Neuronal stem cell (in vitro differentiated cells): ENCODE results near the gene IFNLR1.

ENCODE experiments used
- DNase-seq: peaks from one replicate; pipeline ENCODE4 v3.0.0-alpha.2; 2013; ENCODE audit warnings: low spot score
- H2AFZ ChIP-seq: one replicate; pipeline ENCODE4 v1.6.1; 2013; ENCODE audit warnings: mild to moderate bottlenecking, low read length, inconsistent platforms
- H2AK5ac ChIP-seq: 2 replicates; pipeline ENCODE4 v1.6.1; 2013; ENCODE audit warnings: low read depth, mild to moderate bottlenecking, inconsistent platforms, low read length, moderate library complexity, mixed read lengths
- H2BK120ac ChIP-seq: 2 replicates; pipeline ENCODE4 v1.6.1; 2013; ENCODE audit warnings: low read depth, mild to moderate bottlenecking, inconsistent platforms, low read length, moderate library complexity, mixed read lengths
- H2BK12ac ChIP-seq: one replicate; pipeline ENCODE4 v1.6.1; 2013; ENCODE audit warnings: low read length, inconsistent platforms
- H2BK15ac ChIP-seq: 2 replicates; pipeline ENCODE4 v1.6.1; 2013; ENCODE audit warnings: mild to moderate bottlenecking, low read length, inconsistent platforms, mixed read lengths
- H2BK5ac ChIP-seq: one replicate; pipeline ENCODE4 v1.6.1; 2013; ENCODE audit warnings: inconsistent platforms, mild to moderate bottlenecking, low read length, moderate library complexity
- H3K14ac ChIP-seq: one replicate; pipeline ENCODE4 v1.6.1; 2013; ENCODE audit warnings: low read length, inconsistent platforms
- H3K18ac ChIP-seq: 2 replicates; pipeline ENCODE4 v1.6.1; 2013; ENCODE audit warnings: low read length, inconsistent platforms
- H3K23ac ChIP-seq: 2 replicates; pipeline ENCODE4 v1.6.1; 2013; ENCODE audit warnings: low read depth, mild to moderate bottlenecking, mixed read lengths, low read length, inconsistent platforms; ENCODE audit not compliant: poor library complexity
- H3K27ac ChIP-seq: replicated peaks from 3 replicates; pipeline ENCODE4 v1.5.1; 2013; ENCODE audit warnings: low read length, inconsistent platforms
- H3K27me3 ChIP-seq, 3 experiments: 2 replicates each; pipeline ENCODE4 v1.6.1; 2013; ENCODE audit warnings: low read length in 3 of 3, mild to moderate bottlenecking in 2 of 3, inconsistent platforms in 1 of 3, low read depth in 1 of 3, mixed read lengths in 1 of 3, moderate library complexity in 1 of 3; ENCODE audit not compliant: control insufficient read depth in 3 of 3, insufficient read depth in 3 of 3
- H3K36me3 ChIP-seq, 2 donors: replicated peaks in 1 of 2; 2 replicates each; pipeline ENCODE4 v1.6.1; 2013; ENCODE audit warnings: low read length in 2 of 2; ENCODE audit not compliant: control insufficient read depth in 2 of 2, insufficient read depth in 2 of 2
- H3K4ac ChIP-seq: 2 replicates; pipeline ENCODE4 v1.6.1; 2013; ENCODE audit warnings: inconsistent platforms, mild to moderate bottlenecking, low read length, moderate library complexity
- H3K4me1 ChIP-seq, 2 donors: 1 replicate in 1 of 2; 2 replicates in 1 of 2; pipeline ENCODE4 v1.6.1; 2013; ENCODE audit warnings: low read length in 2 of 2, low read depth in 1 of 2; ENCODE audit not compliant: control insufficient read depth in 2 of 2, insufficient read depth in 1 of 2
- H3K4me2 ChIP-seq: one replicate; pipeline ENCODE4 v1.6.1; 2013; ENCODE audit warnings: mild to moderate bottlenecking, low read length, inconsistent platforms; ENCODE audit not compliant: insufficient read depth, poor library complexity, severe bottlenecking
- H3K4me3 ChIP-seq, 2 donors: 2 replicates each; pipeline ENCODE4 v1.5.1; 2013; ENCODE audit warnings: low read length in 2 of 2, mild to moderate bottlenecking in 2 of 2, inconsistent platforms in 1 of 2, moderate library complexity in 1 of 2
- H3K79me1 ChIP-seq: one replicate; pipeline ENCODE4 v1.6.1; 2013; ENCODE audit warnings: low read depth, mild to moderate bottlenecking, inconsistent platforms, low read length, moderate library complexity
- H3K9ac ChIP-seq: one replicate; pipeline ENCODE4 v1.6.1; 2013; ENCODE audit warnings: mild to moderate bottlenecking, low read depth, low read length, inconsistent platforms; ENCODE audit not compliant: poor library complexity
- H3K9me3 ChIP-seq, 2 donors: replicated peaks in 1 of 2; 2 replicates each; pipeline versions ENCODE3 to v1.6.1; 2013; ENCODE audit warnings: low read length in 2 of 2, mild to moderate bottlenecking in 2 of 2, inconsistent platforms in 1 of 2, low read depth in 1 of 2, mixed read lengths in 1 of 2, moderate library complexity in 1 of 2; ENCODE audit not compliant: control insufficient read depth in 2 of 2, insufficient read depth in 1 of 2
- H4K8ac ChIP-seq: one replicate; pipeline ENCODE4 v1.6.1; 2013; ENCODE audit warnings: low read depth, mild to moderate bottlenecking, inconsistent platforms, low read length, moderate library complexity
- H4K91ac ChIP-seq: one replicate; pipeline ENCODE4 v1.6.1; 2013; ENCODE audit warnings: low read length, low read depth, mild to moderate bottlenecking, inconsistent platforms; ENCODE audit not compliant: poor library complexity
- WGBS, 2 donors: extraction: QIAGEN DNeasy Blood & Tissue Kit; methylation state at CpG; one replicate each; pipeline ENCODE4 v1.1.7; 2013; ENCODE audit warnings: missing lambda C conversion rate in 2 of 2, mixed read lengths in 1 of 2; ENCODE audit not compliant: insufficient read length in 2 of 2, insufficient replicate concordance in 1 of 2; ENCODE audit errors: extremely low coverage in 2 of 2; 5-methylcytosine and 5-hydroxymethylcytosine counted together

The IFNLR1 gene

GRCh38 chr1:24140741-24141181, 46.3 kb downstream of the IFNLR1 start:
- WGBS, 2 donors, result no CpG with 5 or more reads among the region's 17 CpGs
- no peak overlapping the region for H3K4ac ChIP-seq

GRCh38 chr1:24139841-24140425, 47.2 kb downstream of the IFNLR1 start:
- no CpG with 5 or more reads among the region's 11 CpGs for WGBS, 2 donors

More at GRCh38 chr1:24140741-24141181, 46.3 kb downstream of the IFNLR1 start:
- H3K4me3 ChIP-seq, result peak overlapping the region in 1 of 2 donors; percentile 26
- H2BK5ac ChIP-seq, result no peak overlapping the region
- peaks cover 0 to 1% of the 10 kb centered on the region in 2 donors for H3K4me1 ChIP-seq
- no peak overlapping the region for H2AFZ ChIP-seq
- no peak for DNase-seq
- no peak overlapping the region for H3K4me2 ChIP-seq
- no peak overlapping the region for H2BK15ac ChIP-seq
- H4K91ac ChIP-seq, result no peak overlapping the region
- H2BK120ac ChIP-seq, result no peak overlapping the region
- H3K9ac ChIP-seq, result no peak overlapping the region
- H2BK12ac ChIP-seq, result no peak overlapping the region
- peak overlapping the region; percentile 28 for H3K23ac ChIP-seq
- H2AK5ac ChIP-seq, result no peak overlapping the region
- H3K18ac ChIP-seq, result no peak overlapping the region
- H3K27ac ChIP-seq, result no peak overlapping the region
- no peaks in the 10 kb centered on the region for H3K79me1 ChIP-seq
- peaks cover 0 to 26% (median 0%) of the 10 kb centered on the region in 3 experiments for H3K27me3 ChIP-seq
- H3K9me3 ChIP-seq, result no peaks in the 10 kb centered on the region
- no peaks in the 10 kb centered on the region for H3K36me3 ChIP-seq
- H3K14ac ChIP-seq, result no peak overlapping the region
- no peak overlapping the region for H4K8ac ChIP-seq

DNA sequence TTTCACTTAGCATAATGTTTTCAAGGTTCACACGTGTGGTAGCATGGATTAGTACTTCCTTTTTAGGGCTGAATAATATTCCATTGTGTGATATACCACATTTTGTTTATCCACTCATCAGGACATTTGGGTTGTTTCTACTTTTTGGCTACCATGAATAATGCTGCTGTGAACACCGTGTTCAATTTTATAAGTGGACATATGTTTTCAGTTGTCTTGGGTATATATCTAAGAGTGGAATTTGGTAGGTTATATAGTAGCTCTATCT, 47.9 kb downstream of the IFNLR1 start:
- no CpG with 5 or more reads among the region's 2 CpGs for WGBS, 2 donors
- H3K23ac ChIP-seq, result no peak overlapping the region
- H3K27ac ChIP-seq, result no peak overlapping the region
- no peak overlapping the region for H2AK5ac ChIP-seq
- H3K4ac ChIP-seq, result no peak overlapping the region
- no peak overlapping the region for H3K4me3 ChIP-seq
- no peak overlapping the region for H3K9ac ChIP-seq
- H3K79me1 ChIP-seq, result no peaks in the 10 kb centered on the region
- H2BK5ac ChIP-seq, result no peak overlapping the region
- H3K9me3 ChIP-seq, result no peaks in the 10 kb centered on the region
- DNase-seq, result no peak
- H2BK15ac ChIP-seq, result no peak overlapping the region
- H3K36me3 ChIP-seq, result no peaks in the 10 kb centered on the region
- peaks cover 0 to 21% (median 0%) of the 10 kb centered on the region in 3 experiments for H3K27me3 ChIP-seq
- no peak overlapping the region for H3K18ac ChIP-seq
- H2BK120ac ChIP-seq, result no peak overlapping the region
- no peak overlapping the region for H4K8ac ChIP-seq
- no peak overlapping the region for H2AFZ ChIP-seq
- H2BK12ac ChIP-seq, result no peak overlapping the region
- no peak overlapping the region for H3K14ac ChIP-seq
- H4K91ac ChIP-seq, result no peak overlapping the region
- H3K4me1 ChIP-seq, result peaks cover 0 to 1% of the 10 kb centered on the region in 2 donors
- no peak overlapping the region for H3K4me2 ChIP-seq

More at GRCh38 chr1:24139841-24140425, 47.2 kb downstream of the IFNLR1 start:
- no peak for DNase-seq
- no peak overlapping the region for H3K9ac ChIP-seq
- H2AFZ ChIP-seq, result no peak overlapping the region
- H2BK15ac ChIP-seq, result no peak overlapping the region
- H3K14ac ChIP-seq, result no peak overlapping the region
- H3K79me1 ChIP-seq, result no peaks in the 10 kb centered on the region
- H3K36me3 ChIP-seq, result no peaks in the 10 kb centered on the region
- H3K27ac ChIP-seq, result no peak overlapping the region
- H3K4me2 ChIP-seq, result no peak overlapping the region
- H2AK5ac ChIP-seq, result no peak overlapping the region
- H3K4ac ChIP-seq, result no peak overlapping the region
- H4K8ac ChIP-seq, result no peak overlapping the region
- no peak overlapping the region for H4K91ac ChIP-seq
- no peak overlapping the region for H3K4me3 ChIP-seq
- H2BK120ac ChIP-seq, result no peak overlapping the region
- peaks cover 0 to 26% (median 0%) of the 10 kb centered on the region in 3 experiments for H3K27me3 ChIP-seq
- no peak overlapping the region for H3K23ac ChIP-seq
- peaks cover 0 to 1% of the 10 kb centered on the region in 2 donors for H3K4me1 ChIP-seq
- no peaks in the 10 kb centered on the region for H3K9me3 ChIP-seq
- H2BK12ac ChIP-seq, result no peak overlapping the region
- H2BK5ac ChIP-seq, result no peak overlapping the region
- no peak overlapping the region for H3K18ac ChIP-seq

DNA sequence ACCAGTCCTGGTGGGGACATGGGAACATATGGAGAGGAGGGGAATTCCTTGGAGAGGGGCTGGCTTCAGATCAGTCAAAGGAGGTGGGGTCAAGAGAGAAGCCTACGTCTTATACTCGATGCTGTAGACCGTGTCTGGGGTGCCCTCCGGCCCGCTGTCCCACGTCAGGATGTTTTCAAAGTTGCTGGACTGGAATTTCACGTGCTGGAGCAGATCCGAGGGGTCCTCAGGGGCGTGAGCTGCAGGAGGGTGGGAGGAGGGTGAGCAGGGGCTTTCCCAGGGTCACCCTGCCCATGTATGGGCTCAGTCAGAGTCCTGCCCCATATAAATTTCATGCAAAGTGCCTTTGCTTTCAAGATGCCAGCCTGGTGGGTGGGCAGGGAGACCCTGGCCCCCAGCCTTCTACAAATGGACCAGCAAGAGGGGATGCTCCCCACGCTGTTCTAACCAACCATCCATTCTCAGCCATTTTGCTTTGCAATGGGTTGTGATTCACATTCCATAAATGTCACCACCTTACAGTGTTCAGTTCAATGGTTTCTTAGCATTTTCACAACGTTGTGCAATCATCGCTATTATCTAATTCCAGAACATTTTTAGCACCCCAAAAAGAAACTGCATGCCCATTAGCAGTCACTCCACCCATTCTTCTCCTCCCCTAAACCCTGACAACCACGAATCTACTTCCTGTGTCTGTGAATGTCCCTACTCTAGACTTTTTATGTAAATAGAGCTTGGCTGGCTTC, 48.4 kb downstream of the IFNLR1 start:
- Histone ChIP-seq H3K4me1 (peaks cover 0 to 1% of the 10 kb centered on the region in 2 donors), H3K36me3 (no peaks in the 10 kb centered on the region), H3K27ac (no peak overlapping the region), H2AFZ (no peak overlapping the region), H3K4ac (no peak overlapping the region), H2BK15ac (no peak overlapping the region), H3K9me3 (no peaks in the 10 kb centered on the region), H3K23ac (no peak overlapping the region), H3K27me3 (peaks cover 0 to 16% (median 0%) of the 10 kb centered on the region in 3 experiments), H3K79me1 (no peaks in the 10 kb centered on the region), H2BK5ac (no peak overlapping the region), H2BK120ac (no peak overlapping the region), H4K8ac (no peak overlapping the region), H3K14ac (no peak overlapping the region), H4K91ac (no peak overlapping the region), H2AK5ac (no peak overlapping the region), H3K9ac (no peak overlapping the region), H3K18ac (no peak overlapping the region), H3K4me3 (no peak overlapping the region), H3K4me2 (no peak overlapping the region), H2BK12ac (no peak overlapping the region)
- WGBS, 2 donors, result no CpG with 5 or more reads among the region's 13 CpGs
- no peak for DNase-seq
